Osteocyte (in vitro differentiated cells): ENCODE data around the gene HNRNPAB. TPM values are rescaled to one million over a fixed set of nuclear protein-coding genes. Genes with fewer than 3 reads are reported as not detected.

Experiments
- DNase-seq: peaks from one replicate; pipeline ENCODE4 v3.0.0; 2021; ENCODE audit warnings: mixed read lengths; ENCODE audit not compliant: unreplicated experiment; ENCODE audit errors: extremely low spot score
- H3K27ac Mint-ChIP-seq: one replicate; pipeline ENCODE4 v1.8.0; 2021; ENCODE audit warnings: mild to moderate bottlenecking, mixed read lengths; ENCODE audit not compliant: unreplicated experiment
- H3K27me3 Mint-ChIP-seq: one replicate; pipeline ENCODE4 v1.8.0; 2021; ENCODE audit warnings: mixed read lengths; ENCODE audit not compliant: unreplicated experiment
- H3K36me3 Mint-ChIP-seq: one replicate; pipeline ENCODE4 v1.8.0; 2021; ENCODE audit warnings: mixed read lengths; ENCODE audit not compliant: unreplicated experiment
- H3K4me1 Mint-ChIP-seq: one replicate; pipeline ENCODE4 v1.8.0; 2021; ENCODE audit warnings: mixed read lengths; ENCODE audit not compliant: unreplicated experiment
- H3K4me3 Mint-ChIP-seq: one replicate; pipeline ENCODE4 v1.8.0; 2021; ENCODE audit warnings: mild to moderate bottlenecking, moderate library complexity, mixed read lengths; ENCODE audit not compliant: unreplicated experiment
- H3K9me3 Mint-ChIP-seq: one replicate; pipeline ENCODE4 v1.8.0; 2021; ENCODE audit warnings: mixed read lengths; ENCODE audit not compliant: unreplicated experiment
- long read RNA-seq: library from polyadenylated mRNA; unstranded; transcript quantifications from one replicate; pipeline ENCODE4 v2.0.0, GENCODE V29; 2021
- total RNA-seq: library from RNA; stranded (reverse); gene quantifications from 2 replicates; pipeline ENCODE4 v1.2.1, GENCODE V29; 2021
- TF ChIP-seq, protein P1 (sequence below): fragments of 200-600 bp; sonication (generic); IDR thresholded peaks from 2 replicates; pipeline ENCODE4 v1.5.0; 2021; ENCODE audit warnings: antibody characterized with exemption, mild to moderate bottlenecking, moderate library complexity

The HNRNPAB gene
- 128 and 131 TPM in 2 replicates for total RNA-seq
- long read RNA-seq, partial matches to known transcripts, result 2 of 7 reads
- long read RNA-seq, other reads (novel, unspliced or antisense), result 2 of 7 reads

DNA sequence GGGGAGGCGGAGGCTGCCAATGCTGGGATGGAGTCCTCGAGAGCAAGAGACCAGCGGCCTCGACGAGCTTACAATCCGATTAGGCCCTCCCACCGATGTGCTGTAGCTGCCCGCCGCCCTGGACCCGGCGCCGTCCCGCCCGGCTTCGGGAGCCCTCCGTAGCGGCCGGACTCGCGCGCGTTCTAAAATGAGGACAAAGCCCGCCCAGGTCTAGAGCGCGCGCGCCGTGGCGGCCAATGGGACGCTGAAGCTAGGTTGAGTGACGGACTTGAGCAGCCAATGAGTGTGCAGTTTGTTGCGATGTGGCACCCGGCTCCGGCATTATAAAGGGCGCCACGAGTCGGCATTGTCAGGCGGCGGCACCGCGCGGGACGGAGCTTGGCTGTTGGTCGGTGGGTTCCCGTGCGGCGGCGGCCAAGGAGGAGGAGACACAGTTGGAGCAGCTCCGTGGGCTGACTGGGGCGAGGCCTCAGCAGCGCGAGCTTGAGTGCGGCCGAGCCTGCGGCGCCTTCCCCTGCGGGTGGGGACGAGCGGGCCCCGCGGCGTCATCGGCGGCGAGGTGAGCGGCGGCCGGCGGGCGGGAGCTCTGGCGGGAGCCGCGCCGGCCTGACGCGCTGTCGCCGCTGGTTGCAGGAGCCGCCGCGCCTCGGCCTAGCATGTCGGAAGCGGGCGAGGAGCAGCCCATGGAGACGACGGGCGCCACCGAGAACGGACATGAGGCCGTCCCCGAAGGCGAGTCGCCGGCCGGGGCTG, at the start of gene HNRNPAB:
Gene HNRNPAB, plus strand, starts transcription at position 352 of the 753 bp plus-strand sequence. Its CDS starts 305 bp downstream, at position 657.
- Mint-ChIP-seq H3K36me3 (peaks cover 29% of the 10 kb centered on the region), H3K9me3 (no peaks in the 10 kb centered on the region), H3K27me3 (no peaks in the 10 kb centered on the region), H3K4me3 (peak within 1 kb of the TSS; percentile 92), H3K27ac (peak within 1 kb of the TSS; percentile 96), H3K4me1 (peaks cover 39% of the 10 kb centered on the region)
- peak; percentile 98 for DNase-seq
- TF ChIP-seq, protein P1, sequence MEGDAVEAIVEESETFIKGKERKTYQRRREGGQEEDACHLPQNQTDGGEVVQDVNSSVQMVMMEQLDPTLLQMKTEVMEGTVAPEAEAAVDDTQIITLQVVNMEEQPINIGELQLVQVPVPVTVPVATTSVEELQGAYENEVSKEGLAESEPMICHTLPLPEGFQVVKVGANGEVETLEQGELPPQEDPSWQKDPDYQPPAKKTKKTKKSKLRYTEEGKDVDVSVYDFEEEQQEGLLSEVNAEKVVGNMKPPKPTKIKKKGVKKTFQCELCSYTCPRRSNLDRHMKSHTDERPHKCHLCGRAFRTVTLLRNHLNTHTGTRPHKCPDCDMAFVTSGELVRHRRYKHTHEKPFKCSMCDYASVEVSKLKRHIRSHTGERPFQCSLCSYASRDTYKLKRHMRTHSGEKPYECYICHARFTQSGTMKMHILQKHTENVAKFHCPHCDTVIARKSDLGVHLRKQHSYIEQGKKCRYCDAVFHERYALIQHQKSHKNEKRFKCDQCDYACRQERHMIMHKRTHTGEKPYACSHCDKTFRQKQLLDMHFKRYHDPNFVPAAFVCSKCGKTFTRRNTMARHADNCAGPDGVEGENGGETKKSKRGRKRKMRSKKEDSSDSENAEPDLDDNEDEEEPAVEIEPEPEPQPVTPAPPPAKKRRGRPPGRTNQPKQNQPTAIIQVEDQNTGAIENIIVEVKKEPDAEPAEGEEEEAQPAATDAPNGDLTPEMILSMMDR, result no peak

DNA sequence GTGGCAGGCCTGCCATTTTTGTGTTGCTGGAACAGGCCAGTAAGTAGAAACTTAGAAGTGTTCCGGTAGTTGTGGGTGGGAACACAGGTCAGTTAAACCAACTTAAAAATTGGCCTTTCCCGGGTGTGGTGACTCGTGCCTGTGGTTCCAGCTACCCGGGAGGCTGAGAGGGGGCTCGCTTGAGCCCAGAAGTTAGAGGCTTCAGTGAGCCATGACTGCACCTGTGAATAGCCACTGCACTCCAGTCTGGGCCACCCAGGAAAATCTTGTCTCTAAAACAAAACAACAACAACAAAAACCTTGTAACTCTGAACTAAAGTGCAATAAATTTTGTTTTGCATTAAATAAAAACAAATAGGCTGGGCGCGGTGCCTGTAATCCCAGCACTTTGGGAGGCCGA, 49.3 kb upstream of the HNRNPAB start:
- no peaks in the 10 kb centered on the region for H3K27me3 Mint-ChIP-seq
- TF ChIP-seq, protein P1, result no peak
- no peak for DNase-seq
- peaks cover 18% of the 10 kb centered on the region for H3K4me1 Mint-ChIP-seq
- no peak overlapping the region for H3K4me3 Mint-ChIP-seq
- H3K9me3 Mint-ChIP-seq, result no peaks in the 10 kb centered on the region
- peaks cover 7% of the 10 kb centered on the region for H3K36me3 Mint-ChIP-seq
- H3K27ac Mint-ChIP-seq, result no peak overlapping the region

DNA sequence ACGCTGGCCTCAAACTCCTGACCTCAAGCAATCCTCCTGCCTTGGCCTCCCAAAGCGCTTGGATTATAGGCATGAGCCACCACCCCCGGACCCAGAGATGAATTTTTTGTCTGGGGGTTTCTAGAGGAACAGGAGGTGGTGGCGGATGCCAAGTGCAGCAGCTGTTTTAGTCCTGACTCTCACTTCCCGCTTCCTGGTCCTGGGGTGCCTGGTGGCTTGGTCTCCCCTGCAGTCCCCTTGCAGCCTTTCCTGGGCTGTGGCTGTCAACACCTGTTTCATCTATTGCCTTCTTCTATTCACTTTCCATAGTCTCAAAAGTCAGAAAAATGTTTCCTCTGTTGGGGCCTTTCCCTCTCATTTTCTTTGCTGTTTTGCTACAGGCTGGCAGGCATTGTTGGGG, 44.2 kb upstream of the HNRNPAB start:
- Mint-ChIP-seq H3K36me3 (no peaks in the 10 kb centered on the region), H3K27me3 (peaks cover 14% of the 10 kb centered on the region), H3K27ac (no peak overlapping the region), H3K4me3 (no peak overlapping the region), H3K9me3 (no peaks in the 10 kb centered on the region), H3K4me1 (peaks cover 6% of the 10 kb centered on the region)
- TF ChIP-seq, protein P1, result no peak
- no peak for DNase-seq

DNA sequence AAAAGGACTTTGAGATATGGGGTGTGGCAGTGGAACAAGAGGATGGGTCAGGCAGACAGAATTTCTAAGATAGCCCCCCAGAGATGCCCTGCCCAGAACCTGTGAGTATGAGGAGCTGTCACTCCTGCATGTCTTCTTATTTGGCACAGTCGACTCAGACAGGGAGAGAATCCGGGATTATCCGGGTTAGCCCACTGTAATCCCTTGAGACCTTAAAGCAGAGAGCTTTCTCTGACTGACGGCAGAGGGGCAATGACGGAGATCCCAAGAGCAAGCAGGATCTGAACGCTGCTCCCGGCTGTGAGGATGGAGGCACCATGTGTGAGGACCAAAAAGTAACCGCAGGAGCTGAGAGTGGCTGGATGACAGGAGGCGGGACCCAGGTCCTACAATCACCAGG, 41.9 kb upstream of the HNRNPAB start:
- H3K4me3 Mint-ChIP-seq, result no peak overlapping the region
- H3K36me3 Mint-ChIP-seq, result no peaks in the 10 kb centered on the region
- peaks cover 6% of the 10 kb centered on the region for H3K4me1 Mint-ChIP-seq
- no peak overlapping the region for H3K27ac Mint-ChIP-seq
- H3K27me3 Mint-ChIP-seq, result peaks cover 19% of the 10 kb centered on the region
- H3K9me3 Mint-ChIP-seq, result no peaks in the 10 kb centered on the region
- TF ChIP-seq, protein P1, result no peak
- no peak for DNase-seq
